ENCODE data around the gene TMEM238L.

DNA sequence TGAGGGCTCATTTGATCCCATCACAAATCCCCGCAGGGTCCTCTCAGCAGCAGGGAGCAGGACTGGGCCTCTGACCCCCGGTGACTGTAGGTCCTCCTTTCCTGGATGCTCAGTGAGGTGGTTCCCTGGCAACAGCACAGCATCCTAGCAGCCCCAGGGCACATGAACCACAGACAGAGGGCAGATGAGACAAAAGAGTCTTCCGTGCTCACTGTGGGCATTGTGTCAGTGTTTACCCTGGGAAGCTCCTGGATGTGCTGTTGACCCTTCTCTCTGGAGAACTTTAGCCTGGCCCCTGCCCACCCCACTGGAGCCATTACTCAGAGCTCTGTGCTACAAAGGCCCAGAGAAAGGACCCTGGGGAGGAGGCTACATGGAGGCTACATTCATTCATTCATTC, 52.3 kb downstream of the TMEM238L start:
- TF ChIP-seq, protein P1, sequence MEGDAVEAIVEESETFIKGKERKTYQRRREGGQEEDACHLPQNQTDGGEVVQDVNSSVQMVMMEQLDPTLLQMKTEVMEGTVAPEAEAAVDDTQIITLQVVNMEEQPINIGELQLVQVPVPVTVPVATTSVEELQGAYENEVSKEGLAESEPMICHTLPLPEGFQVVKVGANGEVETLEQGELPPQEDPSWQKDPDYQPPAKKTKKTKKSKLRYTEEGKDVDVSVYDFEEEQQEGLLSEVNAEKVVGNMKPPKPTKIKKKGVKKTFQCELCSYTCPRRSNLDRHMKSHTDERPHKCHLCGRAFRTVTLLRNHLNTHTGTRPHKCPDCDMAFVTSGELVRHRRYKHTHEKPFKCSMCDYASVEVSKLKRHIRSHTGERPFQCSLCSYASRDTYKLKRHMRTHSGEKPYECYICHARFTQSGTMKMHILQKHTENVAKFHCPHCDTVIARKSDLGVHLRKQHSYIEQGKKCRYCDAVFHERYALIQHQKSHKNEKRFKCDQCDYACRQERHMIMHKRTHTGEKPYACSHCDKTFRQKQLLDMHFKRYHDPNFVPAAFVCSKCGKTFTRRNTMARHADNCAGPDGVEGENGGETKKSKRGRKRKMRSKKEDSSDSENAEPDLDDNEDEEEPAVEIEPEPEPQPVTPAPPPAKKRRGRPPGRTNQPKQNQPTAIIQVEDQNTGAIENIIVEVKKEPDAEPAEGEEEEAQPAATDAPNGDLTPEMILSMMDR (IDR thresholded peaks at IDR 0.05; ENCODE audit: low read depth, low read length) = no peak
- TF ChIP-seq EZH2phosphoT487 (IDR thresholded peaks at IDR 0.05; ENCODE audit: low read depth) = no peak

Measured in OCI-LY3 (cell line).